Suprapubic skin (tissue), 4 donors: ENCODE results near the gene PPP2R3B.

Experiments used
- CTCF ChIP-seq, 2 donors: fragments of 200-600 bp in 1 of 2; fragments of 450-650 bp in 1 of 2; sonication (generic) in 1 of 2; IDR thresholded peaks; one replicate each; pipeline ENCODE4 v1.5.1; 2016 to 2019; ENCODE audit warnings: antibody characterized with exemption in 2 of 2, mild to moderate bottlenecking in 1 of 2, moderate library complexity in 1 of 2
- EP300 ChIP-seq: sonication (generic); formaldehyde crosslinking; IDR thresholded peaks from one replicate; pipeline ENCODE4 v1.6.1; 2017; ENCODE audit warnings: antibody characterized with exemption
- POLR2A ChIP-seq, 2 donors: fragments of 450-650 bp; IDR thresholded peaks; one replicate each; pipeline ENCODE4 v1.6.1; 2017; ENCODE audit warnings: antibody characterized with exemption in 2 of 2, mild to moderate bottlenecking in 2 of 2, moderate library complexity in 2 of 2
- POLR2AphosphoS5 ChIP-seq, 3 donors: sonication (generic); formaldehyde crosslinking; IDR thresholded peaks; one replicate each; pipeline ENCODE4 v1.6.1; 2017; ENCODE audit warnings: antibody characterized with exemption in 3 of 3

- TF ChIP-seq CTCF (IDR thresholded peaks at IDR 0.05): no peak
- TF ChIP-seq EP300: no peak
- TF ChIP-seq POLR2A (IDR thresholded peaks at IDR 0.05): no peak
- no peak for TF ChIP-seq POLR2AphosphoS5 (IDR thresholded peaks at IDR 0.05)
Observed at GRCh38 chrX:357693-358471, 28.8 kb downstream of the PPP2R3B start.
